Measurements from ENCODE around the gene ARHGEF12.

The ARHGEF12 gene

GRCh38 chr11:120335908-120336640 lies at the start of gene ARHGEF12:
Gene ARHGEF12 (plus strand): TSS chr11:120336413. CDS start chr11:120337244, 831 bp downstream.
- no peaks in the 10 kb centered on the region for H3K27me3 ChIP-seq (ENCODE audit: control insufficient read depth, insufficient read depth, low read length)
- H3K27ac ChIP-seq (ENCODE audit: low read depth, low read length): peak within 1 kb of the TSS; percentile 94
- H3K4me3 ChIP-seq (ENCODE audit: low read length): peak within 1 kb of the TSS; percentile 99
- no peaks in the 10 kb centered on the region for H3K36me3 ChIP-seq (ENCODE audit: control insufficient read depth, insufficient read depth, low read length)
- peak within 1 kb of the TSS; percentile 92 for H3K9ac ChIP-seq (ENCODE audit: low read length)
- H3K4me1 ChIP-seq (ENCODE audit: control insufficient read depth, insufficient read depth, low read length): peaks cover 9% of the 10 kb centered on the region

GRCh38 chr11:120288021-120288420 lies 48.2 kb upstream of the ARHGEF12 start:
- no peak overlapping the region for H3K27ac ChIP-seq (ENCODE audit: low read depth, low read length)
- H3K4me3 ChIP-seq (ENCODE audit: low read length): no peak overlapping the region
- H3K27me3 ChIP-seq (ENCODE audit: control insufficient read depth, insufficient read depth, low read length): no peaks in the 10 kb centered on the region

DNA sequence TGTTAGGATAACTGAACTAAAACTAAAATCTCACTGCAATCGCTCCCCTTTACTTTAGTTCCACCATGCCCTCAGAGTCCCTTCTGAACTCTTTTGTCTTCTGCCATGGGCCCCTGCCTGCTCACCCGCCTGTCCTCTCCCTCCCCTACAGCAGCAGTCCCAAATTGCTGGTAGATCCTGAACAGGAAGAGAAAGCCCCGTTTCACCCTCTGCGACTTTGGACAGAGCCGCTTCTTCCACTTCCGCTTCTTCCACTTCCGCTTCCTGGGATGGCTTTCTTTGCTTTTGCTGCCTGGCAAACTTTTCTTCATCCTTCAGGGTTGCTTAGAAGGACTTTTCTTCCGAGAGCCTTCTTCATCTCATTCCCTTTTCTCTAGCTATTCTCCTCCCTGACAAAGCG lies 46.8 kb upstream of the ARHGEF12 start:
- H3K27me3 ChIP-seq (ENCODE audit: control insufficient read depth, insufficient read depth, low read length): no peaks in the 10 kb centered on the region
- no peaks in the 10 kb centered on the region for H3K4me1 ChIP-seq (ENCODE audit: control insufficient read depth, insufficient read depth, low read length)
- no peak overlapping the region for H3K27ac ChIP-seq (ENCODE audit: low read depth, low read length)
- no peak overlapping the region for H3K4me3 ChIP-seq (ENCODE audit: low read length)
- H3K36me3 ChIP-seq (ENCODE audit: control insufficient read depth, insufficient read depth, low read length): no peaks in the 10 kb centered on the region
- H3K9ac ChIP-seq (ENCODE audit: low read length): no peak overlapping the region

More at GRCh38 chr11:120288021-120288420, 48.2 kb upstream of the ARHGEF12 start:
- H3K4me1 ChIP-seq (ENCODE audit: control insufficient read depth, insufficient read depth, low read length): no peaks in the 10 kb centered on the region
- H3K9ac ChIP-seq (ENCODE audit: low read length): no peak overlapping the region
- no peaks in the 10 kb centered on the region for H3K36me3 ChIP-seq (ENCODE audit: control insufficient read depth, insufficient read depth, low read length)

- Histone ChIP-seq H3K27me3 (ENCODE audit: control insufficient read depth, insufficient read depth, low read length) (no peaks in the 10 kb centered on the region), H3K27ac (ENCODE audit: low read depth, low read length) (no peak overlapping the region), H3K9ac (ENCODE audit: low read length) (no peak overlapping the region)
Measured at GRCh38 chr11:120290956-120291355, 45.3 kb upstream of the ARHGEF12 start.

GRCh38 chr11:120293038-120293800 lies 43.0 kb upstream of the ARHGEF12 start:
- Histone ChIP-seq H3K36me3 (ENCODE audit: control insufficient read depth, insufficient read depth, low read length) (no peaks in the 10 kb centered on the region), H3K4me3 (ENCODE audit: low read length) (no peak overlapping the region), H3K27ac (ENCODE audit: low read depth, low read length) (no peak overlapping the region), H3K9ac (ENCODE audit: low read length) (no peak overlapping the region), H3K27me3 (ENCODE audit: control insufficient read depth, insufficient read depth, low read length) (no peaks in the 10 kb centered on the region), H3K4me1 (ENCODE audit: control insufficient read depth, insufficient read depth, low read length) (no peaks in the 10 kb centered on the region)

More at GRCh38 chr11:120290956-120291355, 45.3 kb upstream of the ARHGEF12 start:
- no peak overlapping the region for H3K4me3 ChIP-seq (ENCODE audit: low read length)
- no peaks in the 10 kb centered on the region for H3K36me3 ChIP-seq (ENCODE audit: control insufficient read depth, insufficient read depth, low read length)
- H3K4me1 ChIP-seq (ENCODE audit: control insufficient read depth, insufficient read depth, low read length): no peaks in the 10 kb centered on the region

DNA sequence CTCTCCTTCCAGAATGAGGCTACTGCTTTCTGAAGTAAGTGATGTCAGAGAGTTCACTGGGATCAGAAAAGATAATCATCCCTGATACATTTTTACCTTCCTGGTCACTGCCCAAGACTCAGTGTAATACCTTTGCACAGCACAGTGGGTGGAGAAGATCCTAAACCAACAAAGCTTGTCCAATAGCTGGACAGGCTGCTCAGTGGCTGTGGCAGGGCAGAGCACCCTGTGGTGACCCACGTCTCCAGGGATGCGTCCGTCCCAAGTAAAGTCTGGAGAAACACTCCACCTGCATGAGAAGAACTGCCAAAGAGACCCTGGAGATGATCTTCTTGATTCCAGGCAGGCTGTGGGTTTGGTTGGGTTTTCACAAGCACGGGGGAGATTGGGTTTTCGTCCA lies 42.1 kb upstream of the ARHGEF12 start:
- no peaks in the 10 kb centered on the region for H3K27me3 ChIP-seq (ENCODE audit: control insufficient read depth, insufficient read depth, low read length)
- H3K9ac ChIP-seq (ENCODE audit: low read length): no peak overlapping the region
- H3K36me3 ChIP-seq (ENCODE audit: control insufficient read depth, insufficient read depth, low read length): no peaks in the 10 kb centered on the region
- H3K4me1 ChIP-seq (ENCODE audit: control insufficient read depth, insufficient read depth, low read length): no peaks in the 10 kb centered on the region
- H3K4me3 ChIP-seq (ENCODE audit: low read length): no peak overlapping the region
- H3K27ac ChIP-seq (ENCODE audit: low read depth, low read length): no peak overlapping the region

- H3K27ac ChIP-seq (ENCODE audit: low read depth, low read length): no peak overlapping the region
- no peak overlapping the region for H3K9ac ChIP-seq (ENCODE audit: low read length)
- H3K4me3 ChIP-seq (ENCODE audit: low read length): no peak overlapping the region
- no peaks in the 10 kb centered on the region for H3K36me3 ChIP-seq (ENCODE audit: control insufficient read depth, insufficient read depth, low read length)
- H3K4me1 ChIP-seq (ENCODE audit: control insufficient read depth, insufficient read depth, low read length): no peaks in the 10 kb centered on the region
- no peaks in the 10 kb centered on the region for H3K27me3 ChIP-seq (ENCODE audit: control insufficient read depth, insufficient read depth, low read length)
Measured at GRCh38 chr11:120295099-120295498, 41.1 kb upstream of the ARHGEF12 start.

GRCh38 chr11:120296554-120296953 lies 39.7 kb upstream of the ARHGEF12 start:
- Histone ChIP-seq H3K36me3 (ENCODE audit: control insufficient read depth, insufficient read depth, low read length) (no peaks in the 10 kb centered on the region), H3K4me3 (ENCODE audit: low read length) (no peak overlapping the region), H3K4me1 (ENCODE audit: control insufficient read depth, insufficient read depth, low read length) (no peaks in the 10 kb centered on the region), H3K27ac (ENCODE audit: low read depth, low read length) (no peak overlapping the region), H3K9ac (ENCODE audit: low read length) (no peak overlapping the region), H3K27me3 (ENCODE audit: control insufficient read depth, insufficient read depth, low read length) (no peaks in the 10 kb centered on the region)

- no peak overlapping the region for H3K27ac ChIP-seq (ENCODE audit: low read depth, low read length)
- H3K36me3 ChIP-seq (ENCODE audit: control insufficient read depth, insufficient read depth, low read length): no peaks in the 10 kb centered on the region
- H3K27me3 ChIP-seq (ENCODE audit: control insufficient read depth, insufficient read depth, low read length): no peaks in the 10 kb centered on the region
- no peak overlapping the region for H3K9ac ChIP-seq (ENCODE audit: low read length)
- no peak overlapping the region for H3K4me3 ChIP-seq (ENCODE audit: low read length)
- no peaks in the 10 kb centered on the region for H3K4me1 ChIP-seq (ENCODE audit: control insufficient read depth, insufficient read depth, low read length)
Measured at GRCh38 chr11:120298461-120298860, 37.8 kb upstream of the ARHGEF12 start.

DNA sequence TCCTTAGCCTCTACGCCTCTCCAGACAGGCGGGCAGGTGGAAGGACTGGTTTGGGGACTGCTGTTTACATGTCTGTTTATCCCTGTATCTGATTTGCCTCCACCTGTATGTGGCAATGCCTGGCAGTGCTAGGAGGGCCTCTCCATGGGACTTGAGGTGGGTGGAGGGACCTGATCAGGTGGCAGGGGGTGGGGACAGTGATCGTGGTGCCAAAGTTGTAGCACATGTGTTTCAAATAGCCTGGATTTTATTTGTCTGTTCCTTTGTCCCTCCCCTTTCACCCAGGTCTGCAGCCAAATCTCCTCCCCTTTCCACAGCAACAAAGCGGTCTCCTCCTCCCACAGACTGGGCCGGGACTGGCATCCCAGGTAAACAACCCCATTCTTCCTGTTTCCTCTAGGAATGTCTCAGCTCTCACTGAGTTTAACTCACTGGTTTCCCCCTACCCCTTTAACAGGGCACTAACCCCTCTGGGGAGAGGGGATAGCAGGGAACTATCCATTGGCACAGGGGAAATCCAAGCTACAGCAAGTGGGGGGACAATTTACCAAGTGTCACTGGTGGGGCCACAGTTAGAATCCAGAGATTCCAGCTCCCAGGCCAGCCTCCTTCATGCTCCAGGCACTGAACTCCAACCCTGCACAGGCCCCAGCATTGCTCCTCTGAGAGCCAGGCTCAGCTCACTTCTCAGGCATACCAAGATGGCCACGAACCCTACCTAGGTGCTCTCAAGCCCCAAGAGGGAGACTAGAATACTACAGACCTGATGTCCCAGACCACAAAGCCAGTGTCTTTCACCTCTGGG lies 34.0 kb upstream of the ARHGEF12 start:
- Histone ChIP-seq H3K27ac (ENCODE audit: low read depth, low read length) (no peak overlapping the region), H3K4me3 (ENCODE audit: low read length) (no peak overlapping the region), H3K27me3 (ENCODE audit: control insufficient read depth, insufficient read depth, low read length) (no peaks in the 10 kb centered on the region), H3K36me3 (ENCODE audit: control insufficient read depth, insufficient read depth, low read length) (no peaks in the 10 kb centered on the region), H3K9ac (ENCODE audit: low read length) (no peak overlapping the region), H3K4me1 (ENCODE audit: control insufficient read depth, insufficient read depth, low read length) (no peaks in the 10 kb centered on the region)

- H3K27ac ChIP-seq (ENCODE audit: low read depth, low read length): no peak overlapping the region
Measured at GRCh38 chr11:120303004-120303637, 33.1 kb upstream of the ARHGEF12 start.

DNA sequence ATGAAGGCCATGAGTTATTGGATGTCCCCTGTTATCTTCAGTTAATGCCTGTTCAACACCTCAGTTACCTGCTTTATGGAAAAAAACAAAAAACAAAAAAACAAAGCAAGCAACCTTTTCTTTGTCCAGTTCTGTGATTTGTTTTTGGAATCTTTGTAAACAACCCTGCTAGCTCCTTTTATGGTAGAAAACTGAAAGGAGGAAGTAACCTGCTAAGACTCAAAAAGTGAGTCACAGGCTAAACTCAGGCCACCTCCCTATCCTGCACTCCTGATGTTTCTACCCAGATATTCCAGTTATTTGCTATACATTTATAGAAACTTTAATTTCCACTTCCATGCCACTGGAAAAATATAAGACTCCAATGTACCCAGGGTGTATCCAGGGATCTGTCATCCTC lies 31.7 kb upstream of the ARHGEF12 start:
- no peak overlapping the region for H3K27ac ChIP-seq (ENCODE audit: low read depth, low read length)
- H3K4me3 ChIP-seq (ENCODE audit: low read length): no peak overlapping the region
- no peak overlapping the region for H3K9ac ChIP-seq (ENCODE audit: low read length)
- no peaks in the 10 kb centered on the region for H3K36me3 ChIP-seq (ENCODE audit: control insufficient read depth, insufficient read depth, low read length)
- H3K27me3 ChIP-seq (ENCODE audit: control insufficient read depth, insufficient read depth, low read length): no peaks in the 10 kb centered on the region
- H3K4me1 ChIP-seq (ENCODE audit: control insufficient read depth, insufficient read depth, low read length): no peaks in the 10 kb centered on the region

More at GRCh38 chr11:120303004-120303637, 33.1 kb upstream of the ARHGEF12 start:
- Histone ChIP-seq H3K27me3 (ENCODE audit: control insufficient read depth, insufficient read depth, low read length) (no peaks in the 10 kb centered on the region), H3K4me3 (ENCODE audit: low read length) (no peak overlapping the region), H3K36me3 (ENCODE audit: control insufficient read depth, insufficient read depth, low read length) (no peaks in the 10 kb centered on the region), H3K9ac (ENCODE audit: low read length) (no peak overlapping the region), H3K4me1 (ENCODE audit: control insufficient read depth, insufficient read depth, low read length) (no peaks in the 10 kb centered on the region)
